HepG2 (cell line): Measurements from ENCODE around the gene ZNF740. TPM values are rescaled to one million over a fixed set of nuclear protein-coding genes. Genes with fewer than 3 reads are reported as not detected.

ENCODE experiments used
- ATAC-seq: fragments of 200-7000 bp; cut with Tn5 transposase; 3 replicates; pipeline ENCODE4 v1.9.1; 2020; ENCODE audit warnings: mild to moderate bottlenecking, moderate library complexity
- BruUV-seq: library from RNA; stranded (reverse); fragments of 400-500 nt; replicated peaks from 2 replicates; lab custom pipeline; 2021; lab: Mats Ljungman, UMichigan
- CTCF ChIA-PET: fragments of 300-600 bp; formaldehyde crosslinking; extraction: SDS; loops from one replicate; lab custom pipeline; 2021; ENCODE audit warnings: low total read pairs, inconsistent platforms, low intra/inter-chr PET ratio; lab: Yijun Ruan, JAX
- POLR2A ChIA-PET: fragments of 350-600 bp; sonication (Branson Sonifier 250); formaldehyde crosslinking; loops from one replicate; lab custom pipeline; 2020; ENCODE audit warnings: antibody characterized with exemption, inconsistent platforms; lab: Yijun Ruan, JAX
- DNase-seq: peaks from one replicate; pipeline ENCODE4 v3.0.0-alpha.2; 2015; ENCODE audit warnings: low spot score
- FAIRE-seq: peaks from 3 replicates; lab custom pipeline; 2011; peaks lifted over from hg19 to GRCh38; lab: Jason Lieb, UNC
- H2AFZ ChIP-seq: one replicate; pipeline ENCODE4 v1.6.1; 2011; ENCODE audit warnings: low read length, inconsistent platforms
- H3K27ac ChIP-seq: fragments of 300-600 bp; 3 replicates; pipeline ENCODE4 v1.8.0; 2011; ENCODE audit warnings: mixed run types, mild to moderate bottlenecking, mixed read lengths, low read length, inconsistent platforms; ENCODE audit not compliant: insufficient read depth; ENCODE audit errors: extremely low read length
- H3K27me3 ChIP-seq, 2 experiments: fragments of 200-600 bp in 1 of 2; 2 replicates in 1 of 2; 3 replicates in 1 of 2; pipeline versions ENCODE4 v1.6.0 to v1.8.0; 2011; ENCODE audit warnings: low read length in 2 of 2, mild to moderate bottlenecking in 2 of 2, moderate library complexity in 2 of 2, inconsistent platforms in 1 of 2; ENCODE audit not compliant: insufficient read depth in 2 of 2, control insufficient read depth in 1 of 2
- H3K36me3 ChIP-seq, 2 experiments: fragments of 200-600 bp in 1 of 2; replicated peaks in 1 of 2; 2 replicates in 1 of 2; 3 replicates in 1 of 2; pipeline versions ENCODE4 v1.5.1 to v1.8.0; 2011; ENCODE audit warnings: low read length in 2 of 2, inconsistent platforms in 1 of 2; ENCODE audit not compliant: insufficient read depth in 2 of 2, control insufficient read depth in 1 of 2
- H3K4me1 ChIP-seq: 2 replicates; pipeline ENCODE4 v1.5.1; 2012; ENCODE audit warnings: low read length, inconsistent platforms; ENCODE audit not compliant: insufficient read depth
- H3K4me2 ChIP-seq: 2 replicates; pipeline ENCODE4 v1.6.0; 2011; ENCODE audit warnings: low read depth, low read length, inconsistent platforms
- H3K4me3 ChIP-seq, 3 experiments: fragments of 200-600 bp in 1 of 3; sonication (generic), shearing (Covaris generic) in 1 of 3; replicated peaks in 1 of 3; 2 replicates each; pipeline ENCODE4 v1.5.1; 2011 to 2016; ENCODE audit warnings: low read length in 3 of 3, inconsistent platforms in 2 of 3, low read depth in 2 of 3, mild to moderate bottlenecking in 2 of 3, control low read depth in 1 of 3, mixed read lengths in 1 of 3; ENCODE audit not compliant: insufficient read depth in 1 of 3
- H3K79me2 ChIP-seq: one replicate; pipeline ENCODE4 v1.6.1; 2011; ENCODE audit warnings: low read length, inconsistent platforms; ENCODE audit not compliant: insufficient read depth
- H3K9ac ChIP-seq: 2 replicates; pipeline ENCODE4 v1.6.0; 2011; ENCODE audit warnings: mild to moderate bottlenecking, low read depth, low read length, inconsistent platforms; ENCODE audit not compliant: insufficient read depth
- H3K9me3 ChIP-seq: 2 replicates; pipeline ENCODE4 v1.5.1; 2012; ENCODE audit warnings: mild to moderate bottlenecking, low read length
- H4K20me1 ChIP-seq: 2 replicates; pipeline ENCODE4 v1.6.0; 2011; ENCODE audit warnings: inconsistent platforms, mild to moderate bottlenecking, low read length, moderate library complexity; ENCODE audit not compliant: insufficient read depth
- BHLHE40 ChIP-seq: IDR thresholded peaks from 2 replicates; pipeline ENCODE4 v1.6.1; 2011; ENCODE audit warnings: low read length, improper control_type of control experiment
- CC2D1A ChIP-seq: sonication (generic); formaldehyde crosslinking; IDR thresholded peaks from 2 replicates; pipeline ENCODE4 v1.8.1; 2023; ENCODE audit warnings: mild to moderate bottlenecking, missing genetic modification reagents
- ELF4 ChIP-seq: sonication (generic); formaldehyde crosslinking; IDR thresholded peaks from 2 replicates; pipeline ENCODE4 v1.5.0; 2020; ENCODE audit warnings: missing genetic modification reagents, mild to moderate bottlenecking, moderate library complexity, borderline replicate concordance
- HNRNPK ChIP-seq: fragments of 200-400 bp; formaldehyde crosslinking; IDR thresholded peaks from 2 replicates; pipeline ENCODE4 v1.6.1; 2018; ENCODE audit warnings: low read length, low read depth, moderate library complexity, mild to moderate bottlenecking; ENCODE audit not compliant: poor library complexity, severe bottlenecking
- NFIB ChIP-seq: sonication (generic); formaldehyde crosslinking; IDR thresholded peaks from 2 replicates; pipeline ENCODE4 v1.9.0; 2021; ENCODE audit warnings: missing genetic modification reagents, mild to moderate bottlenecking, borderline replicate concordance
- PCBP1 ChIP-seq: fragments of 200-400 bp; formaldehyde crosslinking; IDR thresholded peaks from 2 replicates; pipeline ENCODE4 v1.6.1; 2017; ENCODE audit warnings: mild to moderate bottlenecking, low read depth, low read length, borderline replicate concordance
- PHF20 ChIP-seq: sonication (generic); formaldehyde crosslinking; IDR thresholded peaks from 2 replicates; pipeline ENCODE4 v1.5.0; 2020; ENCODE audit warnings: mild to moderate bottlenecking, missing genetic modification reagents
- PTBP1 ChIP-seq: fragments of 200-400 bp; formaldehyde crosslinking; IDR thresholded peaks from 2 replicates; pipeline ENCODE4 v1.6.1; 2018; ENCODE audit warnings: low read length, low read depth; ENCODE audit not compliant: poor library complexity, severe bottlenecking
- ZBTB44 ChIP-seq: sonication (generic); formaldehyde crosslinking; IDR thresholded peaks from 2 replicates; pipeline ENCODE4 v1.4.0; 2020; ENCODE audit warnings: missing genetic modification reagents
- ZNF563 ChIP-seq: sonication (generic); formaldehyde crosslinking; IDR thresholded peaks from 2 replicates; pipeline ENCODE4 v1.8.0; 2022; ENCODE audit warnings: mild to moderate bottlenecking, moderate library complexity, missing genetic modification reagents
- ZNF569 ChIP-seq: sonication (generic); formaldehyde crosslinking; IDR thresholded peaks from 2 replicates; pipeline ENCODE4 v1.5.0; 2020; ENCODE audit warnings: mild to moderate bottlenecking, missing genetic modification reagents, moderate library complexity, borderline replicate concordance
- ZNF597 ChIP-seq: sonication (generic); formaldehyde crosslinking; IDR thresholded peaks from 2 replicates; pipeline ENCODE4 v1.5.0; 2020; ENCODE audit warnings: missing genetic modification reagents
- WGBS: methylation state at CpG from one replicate; pipeline ENCODE4 v1.1.6; 2017; ENCODE audit warnings: low lambda C conversion rate; 5-methylcytosine and 5-hydroxymethylcytosine counted together
- in situ Hi-C: cut with HindIII; loops from 2 replicates; pipeline ENCODE4 v1.10.0; 2017; ENCODE audit warnings: low pct_unique_long_range_greater_than_20kb; ENCODE audit not compliant: extremely low pct_ligation_motif_present
- intact Hi-C: fragments of 100-400 bp; cut with micrococcal nuclease; formaldehyde crosslinking; loops from one replicate; pipeline ENCODE4 v1.10.0; 2022; ENCODE audit not compliant: unreplicated experiment
- polyA plus RNA-seq, 8 experiments: library from polyadenylated mRNA; depleted of rRNA in 3 of 8; stranded (reverse) in 7 of 8; unstranded in 1 of 8; fragments of >200 nt; fragmentation: Illumina TruSeq in 4 of 8; extraction: Trizol in 4 of 8; gene quantifications; 2 replicates each; pipeline versions ENCODE4 v1.2.1 to v1.2.3, GENCODE V29; 2011 to 2016; ENCODE audit warnings: low read depth in 4 of 8, missing spikeins in 1 of 8, mixed read lengths in 1 of 8; ENCODE audit not compliant: insufficient read depth in 1 of 8
- total RNA-seq, 5 experiments: library from RNA; depleted of rRNA; stranded (reverse); fragments of >200 nt; fragmentation: Illumina TruSeq; extraction: Trizol; gene quantifications; 2 replicates each; pipeline ENCODE4 v1.2.3, GENCODE V29; 2016; ENCODE audit warnings: low read depth in 1 of 5

Gene ZNF740
- total and polyA plus RNA-seq, 2 of the 13 experiments (the other 11 are each of a cell fraction or from before 2014, with no cell fraction given), result 16.9 to 19.0 TPM

- FAIRE-seq, result no peak
- no peak overlapping the region for H3K4me3 ChIP-seq
- in situ Hi-C loops (no loop called here), intact Hi-C loops (no loop called here)
- H3K27ac ChIP-seq, result no peak overlapping the region
- H3K79me2 ChIP-seq, result no peaks in the 10 kb centered on the region
- no peak for ATAC-seq
- no peak for DNase-seq
- H4K20me1 ChIP-seq, result no peaks in the 10 kb centered on the region
- peaks cover 27% of the 10 kb centered on the region; the same call in 1 of the 2 replicates for H3K4me1 ChIP-seq
- no peak overlapping the region for H3K4me2 ChIP-seq
- no peak overlapping the region for H2AFZ ChIP-seq
- CTCF ChIA-PET, result no interaction called here
- no peak for TF ChIP-seq ZNF563 (CRISPR knock-in tag)
- TF ChIP-seq NFIB (CRISPR knock-in tag), result no peak
- TF ChIP-seq BHLHE40, result no peak
- TF ChIP-seq PHF20, result no peak
- TF ChIP-seq PCBP1, result no peak
- TF ChIP-seq ZNF569, result no peak
- no peak for TF ChIP-seq CC2D1A (CRISPR knock-in tag)
- TF ChIP-seq ZBTB44 (CRISPR knock-in tag), result no peak
- TF ChIP-seq PTBP1, result no peak
- TF ChIP-seq HNRNPK, result no peak
- TF ChIP-seq ELF4 (CRISPR knock-in tag), result no peak
- TF ChIP-seq ZNF597 (CRISPR knock-in tag), result no peak
- no peaks in the 10 kb centered on the region for H3K9me3 ChIP-seq
- H3K36me3 ChIP-seq, result no peaks in the 10 kb centered on the region
- POLR2A ChIA-PET, result no interaction called here
- peaks cover 6 to 49% of the 10 kb centered on the region in 2 experiments; a peak in 3 of 5 replicates for H3K27me3 ChIP-seq
- BruUV-seq, result no TSS peak
- no peak overlapping the region for H3K9ac ChIP-seq
- 57% methylated on average over 10 of the region's 10 CpGs for WGBS
These were observed 59.2 kb downstream of the ZNF740 start for GRCh38 chr12:53239643-53240258.
